ENCODE measurements around the gene DNAJC5.
"Not testable (repeated sequence)": the region's sequence is repeated elsewhere in the genome, so short reads cannot be mapped to it uniquely, and the experiment has no call there.

Gene DNAJC5

GRCh38 chr20:63924241-63924640 is 29.3 kb downstream of the DNAJC5 start:
- H3K9me3 Mint-ChIP-seq: no peaks in the 10 kb centered on the region
- no peak overlapping the region for H3K27ac Mint-ChIP-seq
- H3K36me3 Mint-ChIP-seq: peaks cover 21 to 25% of the 10 kb centered on the region in 2 donors

GRCh38 chr20:63926298-63926697 is 31.4 kb downstream of the DNAJC5 start:
- Mint-ChIP-seq H3K27ac (no peak overlapping the region), H3K27me3 (no peaks in the 10 kb centered on the region), H3K4me3 (no peak overlapping the region), H3K4me1 (peaks cover 9 to 18% of the 10 kb centered on the region in 2 donors), H3K36me3 (peaks cover 30 to 38% of the 10 kb centered on the region in 2 donors), H3K9me3 (no peaks in the 10 kb centered on the region)
- DNase-seq (no peak), ATAC-seq (replicated peaks) (no peak)

More at GRCh38 chr20:63924241-63924640, 29.3 kb downstream of the DNAJC5 start:
- Mint-ChIP-seq H3K27me3 (no peaks in the 10 kb centered on the region), H3K4me1 (peaks cover 7 to 18% of the 10 kb centered on the region in 2 donors), H3K4me3 (no peak overlapping the region)
- DNase-seq: no peak
- no peak for ATAC-seq (replicated peaks)

GRCh38 chr20:63929071-63929470 is 34.1 kb downstream of the DNAJC5 start:
- H3K4me3 Mint-ChIP-seq: no peak overlapping the region
- H3K27me3 Mint-ChIP-seq: no peaks in the 10 kb centered on the region
- DNase-seq (no peak), ATAC-seq (replicated peaks) (no peak)
- H3K27ac Mint-ChIP-seq: no peak overlapping the region
- peaks cover 41 to 52% of the 10 kb centered on the region in 2 donors for H3K36me3 Mint-ChIP-seq
- H3K4me1 Mint-ChIP-seq: peaks cover 9 to 18% of the 10 kb centered on the region in 2 donors
- no peaks in the 10 kb centered on the region for H3K9me3 Mint-ChIP-seq

- Mint-ChIP-seq H3K4me1 (peaks cover 9 to 17% of the 10 kb centered on the region in 2 donors), H3K36me3 (peaks cover 45 to 52% of the 10 kb centered on the region in 2 donors)
- not testable (repeated sequence) for ATAC-seq (replicated peaks); H3K4me3 Mint-ChIP-seq; H3K27me3 Mint-ChIP-seq; H3K27ac Mint-ChIP-seq; DNase-seq; H3K9me3 Mint-ChIP-seq
These were observed 34.6 kb downstream of the DNAJC5 start for GRCh38 chr20:63929473-63929883.

- Mint-ChIP-seq H3K27me3 (no peaks in the 10 kb centered on the region), H3K4me1 (peaks cover 10 to 12% of the 10 kb centered on the region in 2 donors), H3K27ac (no peak overlapping the region)
These were observed 36.1 kb downstream of the DNAJC5 start for GRCh38 chr20:63930971-63931553.

GRCh38 chr20:63931735-63932134 is 36.8 kb downstream of the DNAJC5 start:
- no peak for ATAC-seq (replicated peaks)
- Mint-ChIP-seq H3K36me3 (peaks cover 48 to 62% of the 10 kb centered on the region in 2 donors), H3K4me1 (peaks cover 10 to 12% of the 10 kb centered on the region in 2 donors), H3K9me3 (no peaks in the 10 kb centered on the region), H3K4me3 (no peak overlapping the region), H3K27ac (no peak overlapping the region), H3K27me3 (no peaks in the 10 kb centered on the region)
- no peak for DNase-seq

More at GRCh38 chr20:63930971-63931553, 36.1 kb downstream of the DNAJC5 start:
- no peaks in the 10 kb centered on the region for H3K9me3 Mint-ChIP-seq
- no peak for DNase-seq
- H3K36me3 Mint-ChIP-seq: peaks cover 49 to 62% of the 10 kb centered on the region in 2 donors
- no peak overlapping the region for H3K4me3 Mint-ChIP-seq
- no peak for ATAC-seq (replicated peaks)

GRCh38 chr20:63932606-63933160 is 37.8 kb downstream of the DNAJC5 start:
- H3K4me1 Mint-ChIP-seq: peaks cover 5 to 8% of the 10 kb centered on the region in 2 donors
- no peaks in the 10 kb centered on the region for H3K9me3 Mint-ChIP-seq
- DNase-seq: no peak
- no peak for ATAC-seq (replicated peaks)
- H3K27me3 Mint-ChIP-seq: no peaks in the 10 kb centered on the region
- H3K36me3 Mint-ChIP-seq: peaks cover 51 to 58% of the 10 kb centered on the region in 2 donors
- no peak overlapping the region for H3K27ac Mint-ChIP-seq
- no peak overlapping the region for H3K4me3 Mint-ChIP-seq

- Mint-ChIP-seq H3K27me3 (no peaks in the 10 kb centered on the region), H3K9me3 (no peaks in the 10 kb centered on the region), H3K36me3 (peaks cover 42 to 55% of the 10 kb centered on the region in 2 donors), H3K27ac (no peak overlapping the region), H3K4me1 (peaks cover 5 to 8% of the 10 kb centered on the region in 2 donors), H3K4me3 (no peak overlapping the region)
- DNase-seq: no peak
- no peak for ATAC-seq (replicated peaks)
These were observed 38.7 kb downstream of the DNAJC5 start for GRCh38 chr20:63933646-63934045.

GRCh38 chr20:63934271-63935068 is 39.5 kb downstream of the DNAJC5 start:
- Mint-ChIP-seq H3K27ac (peak overlapping the region; percentile 44), H3K9me3 (no peaks in the 10 kb centered on the region), H3K4me3 (no peak overlapping the region), H3K4me1 (peaks cover 5 to 8% of the 10 kb centered on the region in 2 donors), H3K36me3 (peaks cover 36 to 49% of the 10 kb centered on the region in 2 donors), H3K27me3 (no peaks in the 10 kb centered on the region)
- no peak for ATAC-seq (replicated peaks)
- no peak for DNase-seq

- Mint-ChIP-seq H3K4me3 (no peak overlapping the region), H3K9me3 (no peaks in the 10 kb centered on the region), H3K4me1 (peaks cover 5 to 8% of the 10 kb centered on the region in 2 donors), H3K27me3 (no peaks in the 10 kb centered on the region), H3K36me3 (peaks cover 35 to 51% of the 10 kb centered on the region in 2 donors), H3K27ac (no peak overlapping the region)
- ATAC-seq (replicated peaks) (no peak), DNase-seq (no peak)
These were observed 40.5 kb downstream of the DNAJC5 start for GRCh38 chr20:63935447-63935846.

- Mint-ChIP-seq H3K4me3 (no peak overlapping the region), H3K36me3 (peaks cover 31 to 47% of the 10 kb centered on the region in 2 donors), H3K27me3 (no peaks in the 10 kb centered on the region), H3K9me3 (peaks cover 0 to 1% of the 10 kb centered on the region in 2 donors), H3K4me1 (peaks cover 14 to 21% of the 10 kb centered on the region in 2 donors), H3K27ac (peak overlapping the region; percentile 65)
- DNase-seq (no peak), ATAC-seq (replicated peaks) (no peak)
These were observed 42.7 kb downstream of the DNAJC5 start for GRCh38 chr20:63937596-63937995.

GRCh38 chr20:63939061-63939935 is 44.4 kb downstream of the DNAJC5 start:
- H3K4me3 Mint-ChIP-seq: no peak overlapping the region
- peaks cover 16 to 21% of the 10 kb centered on the region in 2 donors for H3K4me1 Mint-ChIP-seq
- H3K27ac Mint-ChIP-seq: peak overlapping the region; percentile 9
- DNase-seq (no peak), ATAC-seq (replicated peaks) (no peak)
- peaks cover 29 to 50% of the 10 kb centered on the region in 2 donors for H3K36me3 Mint-ChIP-seq
- no peaks in the 10 kb centered on the region for H3K27me3 Mint-ChIP-seq
- peaks cover 0 to 1% of the 10 kb centered on the region in 2 donors for H3K9me3 Mint-ChIP-seq

- Mint-ChIP-seq H3K9me3 (peaks cover 0 to 1% of the 10 kb centered on the region in 2 donors), H3K4me1 (peaks cover 14 to 21% of the 10 kb centered on the region in 2 donors), H3K27me3 (no peaks in the 10 kb centered on the region), H3K36me3 (peaks cover 26 to 47% of the 10 kb centered on the region in 2 donors), H3K4me3 (no peak overlapping the region), H3K27ac (no peak overlapping the region)
- DNase-seq (no peak), ATAC-seq (replicated peaks) (no peak)
These were observed 45.1 kb downstream of the DNAJC5 start for GRCh38 chr20:63940071-63940471.
